Measurements from ENCODE around the gene MMP7. TPM values are rescaled to one million over a fixed set of nuclear protein-coding genes. Genes with fewer than 3 reads are reported as not detected.

Gene MMP7
- total and polyA plus RNA-seq, 2 donors (not counting 3 experiments of a cell fraction or from before 2014, with no cell fraction given), result 0.65 TPM; not detected in 1

- ChIA-PET POLR2A (no interaction called here), CTCF (interaction anchor here (0.7 to 1.0 kb wide), 2 partner anchors 24 to 114 kb away, joined by 3 to 4 read pairs; no protein-coding TSS in a partner anchor)
- Histone ChIP-seq H3K4me1 (ENCODE audit: control insufficient read depth, extremely low read depth, insufficient read depth, low read length) (no peaks in the 10 kb centered on the region), H2AFZ (ENCODE audit: low read depth, low read length) (no peak overlapping the region), H3K9ac (replicated peaks; ENCODE audit: extremely low read depth, insufficient read depth, low read length) (no peak overlapping the region), H3K4me2 (ENCODE audit: insufficient read depth, low read length) (no peak overlapping the region), H3K36me3 (ENCODE audit: control insufficient read depth in 2 of 2, extremely low read depth in 1 of 2, insufficient read depth in 2 of 2, low read length in 2 of 2) (no peaks in the 10 kb centered on the region), H3K9me3 (replicated peaks; ENCODE audit: control insufficient read depth, insufficient read depth, low read length) (no peaks in the 10 kb centered on the region), H3K79me2 (ENCODE audit: control insufficient read depth, insufficient read depth, low read length) (no peaks in the 10 kb centered on the region), H3K27me3 (ENCODE audit: control insufficient read depth in 2 of 2, insufficient read depth in 2 of 2, low read length in 2 of 2) (no peaks in the 10 kb centered on the region), H3K27ac (ENCODE audit: insufficient read depth, low read depth, low read length) (no peak overlapping the region), H3K4me3 (replicated peaks in 1 of 3; ENCODE audit: insufficient read depth in 1 of 3, low read depth in 1 of 3, low read length in 3 of 3) (no peak overlapping the region), H4K20me1 (replicated peaks; ENCODE audit: control insufficient read depth, extremely low read depth, insufficient read depth, low read length) (no peaks in the 10 kb centered on the region), H3K9me1 (replicated peaks; ENCODE audit: control insufficient read depth, extremely low read depth, insufficient read depth, low read length) (no peaks in the 10 kb centered on the region)
- BruUV-seq (replicated peaks), result no TSS peak
- DNase-seq (ENCODE audit: low read depth, low spot score) (no peak), FAIRE-seq (no peak)
- intact Hi-C loops (cut with micrococcal nuclease) (no loop called here), dilution Hi-C loops (cut with MboI; ENCODE audit: extremely low pct_ligation_motif_present, low sequenced_read_pairs) (no loop called here)
- TF ChIP-seq CTCF (IDR thresholded peaks at IDR 0.05; ENCODE audit: extremely low read depth in 1 of 2, insufficient read depth in 1 of 2, low read depth in 1 of 2, low read length in 2 of 2) (no peak), FOS (IDR thresholded peaks at IDR 0.05; ENCODE audit: borderline replicate concordance, insufficient read depth, low read length) (no peak), MYC (IDR thresholded peaks at IDR 0.05; ENCODE audit: low read depth, low read length) (no peak), EZH2 (IDR thresholded peaks at IDR 0.05; ENCODE audit: borderline replicate concordance, low read depth, low read length, severe bottlenecking) (no peak), GATA2 (IDR thresholded peaks at IDR 0.05; ENCODE audit: insufficient read depth, insufficient read length, low read depth, low read length) (no peak), MAX (IDR thresholded peaks at IDR 0.05; ENCODE audit: insufficient read depth, insufficient read length) (no peak), JUN (IDR thresholded peaks at IDR 0.05; ENCODE audit: borderline replicate concordance, insufficient read depth, insufficient read length, low read depth) (no peak), POLR2A (IDR thresholded peaks at IDR 0.05; ENCODE audit: low read depth, low read length) (no peak)
These were observed 22.1 kb upstream of the MMP7 start for GRCh38 chr11:102552447-102553194.
